ENCODE measurements around the gene ZNF486.

DNA sequence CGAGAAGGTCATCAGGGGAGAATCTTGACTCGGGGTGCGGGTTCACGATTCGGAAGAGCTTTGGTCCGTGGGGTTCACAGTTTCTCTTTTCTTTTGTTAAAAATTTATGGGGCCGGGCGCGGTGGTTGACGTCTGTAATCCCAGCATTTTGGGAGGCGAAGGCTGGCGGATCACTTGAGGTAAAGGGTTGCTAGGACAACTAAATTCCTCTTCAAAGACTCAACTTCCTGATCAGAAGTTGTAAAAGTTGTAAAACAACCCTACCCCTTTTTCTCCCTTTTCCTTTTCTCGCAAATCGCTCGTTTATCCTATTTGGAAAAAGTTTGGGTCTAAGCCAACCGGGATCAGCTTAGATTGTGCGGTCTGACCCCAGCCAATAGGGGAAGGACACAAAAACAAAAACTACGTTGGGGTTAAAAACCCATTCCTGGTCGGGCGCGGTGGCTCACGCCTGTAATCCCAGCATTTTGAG lies 673 bp downstream of the ZNF486 start:
- TF ChIP-seq, protein P1, sequence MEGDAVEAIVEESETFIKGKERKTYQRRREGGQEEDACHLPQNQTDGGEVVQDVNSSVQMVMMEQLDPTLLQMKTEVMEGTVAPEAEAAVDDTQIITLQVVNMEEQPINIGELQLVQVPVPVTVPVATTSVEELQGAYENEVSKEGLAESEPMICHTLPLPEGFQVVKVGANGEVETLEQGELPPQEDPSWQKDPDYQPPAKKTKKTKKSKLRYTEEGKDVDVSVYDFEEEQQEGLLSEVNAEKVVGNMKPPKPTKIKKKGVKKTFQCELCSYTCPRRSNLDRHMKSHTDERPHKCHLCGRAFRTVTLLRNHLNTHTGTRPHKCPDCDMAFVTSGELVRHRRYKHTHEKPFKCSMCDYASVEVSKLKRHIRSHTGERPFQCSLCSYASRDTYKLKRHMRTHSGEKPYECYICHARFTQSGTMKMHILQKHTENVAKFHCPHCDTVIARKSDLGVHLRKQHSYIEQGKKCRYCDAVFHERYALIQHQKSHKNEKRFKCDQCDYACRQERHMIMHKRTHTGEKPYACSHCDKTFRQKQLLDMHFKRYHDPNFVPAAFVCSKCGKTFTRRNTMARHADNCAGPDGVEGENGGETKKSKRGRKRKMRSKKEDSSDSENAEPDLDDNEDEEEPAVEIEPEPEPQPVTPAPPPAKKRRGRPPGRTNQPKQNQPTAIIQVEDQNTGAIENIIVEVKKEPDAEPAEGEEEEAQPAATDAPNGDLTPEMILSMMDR (IDR thresholded peaks at IDR 0.05; ENCODE audit: borderline replicate concordance, extremely low read depth, low read length, poor library complexity, severe bottlenecking): no peak
- no peak for TF ChIP-seq EZH2 (IDR thresholded peaks at IDR 0.05; ENCODE audit: borderline replicate concordance, low read depth, low read length, severe bottlenecking)
